Nephron progenitor cell (in vitro differentiated cells): Measurements from ENCODE around the gene FOXI2.

ENCODE experiments used
- DNase-seq: peaks from one replicate; pipeline ENCODE4 v3.0.0; 2021
- H3K27ac Mint-ChIP-seq: 2 replicates; pipeline ENCODE4 v1.8.0; 2021; ENCODE audit warnings: mild to moderate bottlenecking, moderate library complexity, mixed read lengths
- H3K27me3 Mint-ChIP-seq: 2 replicates; pipeline ENCODE4 v1.8.0; 2021; ENCODE audit warnings: mild to moderate bottlenecking, low read depth, mixed read lengths; ENCODE audit not compliant: poor library complexity
- H3K36me3 Mint-ChIP-seq: 2 replicates; pipeline ENCODE4 v1.8.0; 2021; ENCODE audit warnings: low read depth, mixed read lengths
- H3K4me1 Mint-ChIP-seq: 2 replicates; pipeline ENCODE4 v1.8.0; 2021; ENCODE audit warnings: mixed read lengths
- H3K4me3 Mint-ChIP-seq: 2 replicates; pipeline ENCODE4 v1.8.0; 2021; ENCODE audit warnings: mild to moderate bottlenecking, moderate library complexity, mixed read lengths
- H3K9me3 Mint-ChIP-seq: 2 replicates; pipeline ENCODE4 v1.8.0; 2021; ENCODE audit warnings: mild to moderate bottlenecking, moderate library complexity, mixed read lengths
- CTCF ChIP-seq: fragments of 200-600 bp; sonication (generic); IDR thresholded peaks from 2 replicates; pipeline ENCODE4 v1.5.0; 2021; ENCODE audit warnings: antibody characterized with exemption

Gene FOXI2

DNA sequence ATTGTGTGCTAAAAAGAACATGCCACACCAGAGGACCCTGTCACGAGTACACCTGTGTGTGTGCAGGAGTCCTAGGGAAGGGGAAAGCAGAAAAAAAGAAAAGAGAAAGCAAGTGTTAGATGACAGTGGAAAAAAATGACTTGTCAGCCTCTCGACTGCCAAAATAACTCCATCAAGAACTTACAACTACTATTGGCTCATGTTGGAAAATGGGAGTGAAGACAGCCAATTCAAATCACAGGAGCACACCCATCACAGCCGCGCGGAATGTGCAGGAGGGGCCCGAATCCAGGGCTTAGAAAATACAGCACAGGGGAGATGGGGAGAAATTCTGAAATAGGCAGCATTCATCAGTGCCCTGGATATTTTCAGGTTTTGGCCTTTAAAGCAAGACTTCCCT, 38.1 kb upstream of the FOXI2 start:
- H3K4me1 Mint-ChIP-seq = peaks cover 24% of the 10 kb centered on the region
- no peak overlapping the region for H3K4me3 Mint-ChIP-seq
- no peaks in the 10 kb centered on the region for H3K36me3 Mint-ChIP-seq
- H3K9me3 Mint-ChIP-seq = peaks cover 8% of the 10 kb centered on the region
- TF ChIP-seq CTCF = no peak
- DNase-seq = no peak
- peaks cover 17% of the 10 kb centered on the region for H3K27me3 Mint-ChIP-seq
- no peak overlapping the region for H3K27ac Mint-ChIP-seq

DNA sequence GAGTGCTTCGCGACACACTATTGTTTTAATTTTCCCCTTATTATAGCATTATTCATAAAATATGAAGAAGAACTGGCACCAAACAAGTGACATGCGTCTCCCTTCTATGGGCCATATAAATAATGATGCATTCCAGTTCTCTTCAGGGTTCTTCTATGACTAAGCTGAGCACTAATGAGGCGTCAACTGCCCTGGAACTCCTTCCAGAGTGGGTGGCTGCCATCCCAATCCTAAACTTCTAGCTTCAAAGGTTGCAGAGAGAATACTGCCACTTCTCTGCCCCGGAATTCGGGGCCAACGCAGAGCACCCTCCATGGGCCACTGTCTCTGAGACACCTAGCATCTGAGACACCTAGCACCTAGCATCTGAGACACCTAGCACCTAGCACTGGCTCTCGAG, 37.7 kb upstream of the FOXI2 start:
- Mint-ChIP-seq H3K4me1 (peaks cover 24% of the 10 kb centered on the region), H3K4me3 (no peak overlapping the region), H3K27ac (no peak overlapping the region), H3K27me3 (peaks cover 14% of the 10 kb centered on the region), H3K9me3 (peaks cover 12% of the 10 kb centered on the region), H3K36me3 (no peaks in the 10 kb centered on the region)
- no peak for TF ChIP-seq CTCF
- DNase-seq = no peak

DNA sequence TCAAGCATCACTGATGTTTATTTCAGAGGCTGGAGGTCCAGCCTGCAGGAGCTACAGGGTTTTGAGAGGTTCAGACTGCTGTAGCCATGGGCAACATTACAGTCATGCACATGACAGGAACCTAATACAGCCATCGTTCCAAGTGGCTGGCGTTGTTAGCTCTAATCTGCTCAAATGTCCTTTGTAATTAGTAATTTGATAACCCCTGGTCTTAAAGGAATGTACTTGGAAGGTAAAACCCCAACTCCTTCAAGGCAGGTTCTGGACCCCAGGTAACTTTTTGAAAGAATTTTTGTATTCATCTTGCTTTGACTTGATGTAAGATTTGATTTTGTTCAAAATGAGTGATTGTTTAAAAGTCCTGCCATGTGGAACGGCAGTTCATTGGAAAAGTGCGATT, 34.7 kb upstream of the FOXI2 start:
- no peak for DNase-seq
- no peaks in the 10 kb centered on the region for H3K36me3 Mint-ChIP-seq
- peaks cover 16% of the 10 kb centered on the region for H3K9me3 Mint-ChIP-seq
- TF ChIP-seq CTCF = no peak
- no peak overlapping the region for H3K27ac Mint-ChIP-seq
- peak overlapping the region; percentile 23 for H3K4me3 Mint-ChIP-seq
- H3K27me3 Mint-ChIP-seq = peaks cover 19% of the 10 kb centered on the region
- peaks cover 24% of the 10 kb centered on the region for H3K4me1 Mint-ChIP-seq

DNA sequence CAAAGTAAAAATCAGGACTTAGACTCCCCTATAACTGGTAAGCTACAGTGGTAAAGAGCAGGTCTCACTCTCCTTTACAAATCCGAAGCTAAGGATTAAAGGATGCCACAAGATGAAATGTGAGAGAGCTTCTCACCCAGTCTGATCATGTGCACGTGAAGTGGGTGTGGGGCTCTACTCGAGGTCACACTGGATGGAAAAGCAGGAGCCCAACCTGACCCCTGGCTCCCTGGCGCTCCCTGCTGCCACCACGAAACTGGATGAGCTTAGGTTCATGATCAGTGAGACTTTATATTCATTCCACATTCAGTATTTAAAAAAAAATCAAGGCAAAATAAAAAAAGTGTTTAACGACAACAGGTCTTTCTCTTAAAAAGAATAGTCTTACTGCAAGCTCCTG, 21.7 kb upstream of the FOXI2 start:
- H3K4me3 Mint-ChIP-seq = no peak overlapping the region
- peaks cover 22% of the 10 kb centered on the region for H3K27me3 Mint-ChIP-seq
- no peak for TF ChIP-seq CTCF
- H3K36me3 Mint-ChIP-seq = no peaks in the 10 kb centered on the region
- no peaks in the 10 kb centered on the region for H3K4me1 Mint-ChIP-seq
- DNase-seq = no peak
- H3K9me3 Mint-ChIP-seq = peaks cover 7% of the 10 kb centered on the region
- no peak overlapping the region for H3K27ac Mint-ChIP-seq

DNA sequence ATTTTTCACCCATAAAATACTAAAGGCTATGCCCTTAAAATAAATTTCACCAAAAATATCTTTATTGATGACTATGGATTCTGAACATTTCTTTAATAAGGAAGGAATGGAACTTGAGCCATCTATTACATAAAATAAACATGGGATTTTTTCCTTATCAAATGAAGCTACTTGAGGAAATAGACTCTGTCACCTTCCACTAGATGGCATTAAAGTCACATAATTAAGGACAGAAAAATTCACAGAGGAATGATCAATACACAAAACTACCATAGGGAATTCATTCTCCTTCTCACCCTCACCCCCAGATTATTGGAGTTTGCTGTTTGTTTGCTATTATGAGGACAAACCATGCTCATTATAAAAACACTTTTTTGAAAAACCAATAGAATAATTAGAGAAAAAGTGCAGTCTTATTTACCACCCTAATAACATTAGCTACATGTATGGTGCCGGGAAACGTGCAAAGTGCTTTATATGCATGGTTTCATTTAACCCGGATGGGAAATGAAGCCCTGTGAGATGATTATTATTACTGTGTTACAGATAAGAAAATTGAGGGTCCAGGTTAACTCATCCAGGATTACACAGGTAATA, 21.1 kb upstream of the FOXI2 start:
- Mint-ChIP-seq H3K4me1 (no peaks in the 10 kb centered on the region), H3K36me3 (no peaks in the 10 kb centered on the region), H3K9me3 (peaks cover 3% of the 10 kb centered on the region), H3K4me3 (no peak overlapping the region), H3K27ac (no peak overlapping the region), H3K27me3 (peaks cover 28% of the 10 kb centered on the region)
- no peak for DNase-seq
- TF ChIP-seq CTCF = peak; percentile 59

GRCh38 chr10:127720142-127720541, 16.8 kb upstream of the FOXI2 start:
- peaks cover 45% of the 10 kb centered on the region for H3K27me3 Mint-ChIP-seq
- H3K4me3 Mint-ChIP-seq = no peak overlapping the region
- no peak for TF ChIP-seq CTCF

More at GRCh38 chr10:127720142-127720541, 16.8 kb upstream of the FOXI2 start:
- Mint-ChIP-seq H3K36me3 (peaks cover 5% of the 10 kb centered on the region), H3K9me3 (peaks cover 21% of the 10 kb centered on the region), H3K27ac (no peak overlapping the region), H3K4me1 (no peaks in the 10 kb centered on the region)
- no peak for DNase-seq
